ENCODE data around the gene FBXL17.
"Not testable (repeated sequence)": the region's sequence is repeated elsewhere in the genome, so short reads cannot be mapped to it uniquely, and the experiment has no call there.

FBXL17 gene

DNA sequence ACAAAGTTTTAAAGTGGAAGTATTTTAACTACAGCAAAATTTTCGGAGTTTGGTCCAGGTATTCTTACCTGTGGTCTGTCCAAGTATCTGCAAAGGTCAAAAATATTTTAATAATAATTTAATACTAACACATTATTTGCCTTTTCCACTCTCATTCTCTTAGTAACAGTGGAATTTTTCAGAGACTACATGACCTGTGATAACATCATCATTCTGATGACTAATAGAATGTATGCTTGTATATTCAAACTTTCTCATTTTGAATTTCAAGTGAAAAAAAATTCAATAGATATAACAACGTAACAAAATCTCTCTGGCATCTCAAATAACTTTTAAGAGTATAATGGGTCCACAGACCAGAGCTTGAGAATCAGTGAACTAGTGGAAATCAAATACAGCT lies 78.3 kb downstream of the FBXL17 start:
- no peak for DNase-seq (ENCODE audit: low read depth)

DNA sequence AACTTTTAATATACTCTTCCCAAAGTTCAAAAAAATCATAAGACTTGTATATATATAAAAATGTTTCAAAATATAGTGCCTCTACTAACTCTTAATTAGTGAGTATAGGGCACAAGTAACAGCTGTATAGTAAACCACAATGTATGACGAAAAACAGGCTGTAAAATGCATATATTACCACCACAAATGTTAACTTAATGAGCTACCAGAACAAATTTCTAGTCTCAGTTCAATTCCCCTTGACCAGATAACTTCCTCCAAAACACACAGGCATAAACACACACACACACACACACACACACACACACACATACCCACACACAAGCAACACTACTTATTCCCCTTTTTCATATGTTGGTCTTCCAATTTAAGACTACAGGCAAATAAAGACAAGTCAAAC lies 78.8 kb downstream of the FBXL17 start:
- no peak for DNase-seq (ENCODE audit: low read depth)

DNA sequence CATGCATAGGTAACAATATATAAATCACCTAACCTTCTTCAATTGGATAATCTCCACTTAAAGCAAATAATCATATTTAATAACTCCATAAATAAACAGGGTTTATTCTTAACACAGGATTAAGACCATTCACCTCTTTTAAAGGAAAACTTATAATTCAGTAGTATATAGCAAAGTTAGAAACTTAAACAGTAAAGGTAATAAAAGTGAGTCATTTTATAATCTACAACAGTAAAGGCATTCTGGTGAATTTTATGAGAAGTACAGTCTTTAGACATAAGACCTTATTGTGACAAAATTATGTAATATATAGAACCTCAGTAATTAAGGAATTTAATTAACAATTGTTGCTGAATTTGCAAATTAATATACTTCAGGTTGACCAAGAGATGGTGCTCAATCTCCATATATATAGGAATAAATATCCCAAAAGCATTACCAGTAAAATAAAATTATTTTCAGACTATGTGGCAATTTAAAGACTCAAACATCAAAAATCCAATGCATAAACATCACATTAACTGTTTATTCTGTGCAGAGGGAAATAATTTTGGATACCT lies 84.8 kb downstream of the FBXL17 start:
- DNase-seq (ENCODE audit: low read depth), result no peak

DNA sequence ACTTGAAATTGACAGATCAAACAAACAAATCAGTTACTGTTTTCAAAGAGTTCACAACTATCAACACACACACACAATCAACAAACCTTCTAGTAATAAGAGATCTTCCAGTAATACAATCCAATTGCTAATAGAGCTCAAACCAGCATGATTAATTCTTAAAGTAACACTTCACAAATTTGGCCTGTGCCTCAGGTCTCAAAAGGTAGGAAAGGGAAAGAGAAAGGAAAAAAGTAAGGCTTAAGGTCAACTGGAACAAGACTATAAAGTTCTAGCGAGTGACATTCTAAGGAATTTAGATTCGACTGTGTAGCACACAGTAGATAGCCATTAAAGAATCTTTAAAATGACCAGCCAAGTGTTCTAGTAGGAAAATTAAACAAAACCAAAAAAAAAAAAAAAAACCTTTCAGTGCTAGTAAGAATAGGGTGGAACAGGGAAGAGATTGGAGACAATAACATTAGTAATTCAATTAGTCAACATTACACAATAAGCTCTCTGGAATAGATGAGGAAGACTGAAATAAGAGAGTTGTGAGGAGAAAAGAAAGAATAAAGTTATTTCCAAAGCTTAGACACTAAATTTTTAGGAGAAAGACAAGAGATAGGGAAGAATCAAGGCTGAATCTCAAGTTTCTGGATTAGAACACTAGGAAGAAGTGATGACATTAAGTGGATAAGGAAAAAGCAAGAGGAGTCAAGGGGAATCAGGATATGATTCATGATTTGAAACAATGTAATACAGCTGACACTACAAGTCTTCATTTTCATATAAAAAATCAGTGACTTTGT lies 86.1 kb downstream of the FBXL17 start:
- peak; percentile 1 for DNase-seq (ENCODE audit: low read depth)

DNA sequence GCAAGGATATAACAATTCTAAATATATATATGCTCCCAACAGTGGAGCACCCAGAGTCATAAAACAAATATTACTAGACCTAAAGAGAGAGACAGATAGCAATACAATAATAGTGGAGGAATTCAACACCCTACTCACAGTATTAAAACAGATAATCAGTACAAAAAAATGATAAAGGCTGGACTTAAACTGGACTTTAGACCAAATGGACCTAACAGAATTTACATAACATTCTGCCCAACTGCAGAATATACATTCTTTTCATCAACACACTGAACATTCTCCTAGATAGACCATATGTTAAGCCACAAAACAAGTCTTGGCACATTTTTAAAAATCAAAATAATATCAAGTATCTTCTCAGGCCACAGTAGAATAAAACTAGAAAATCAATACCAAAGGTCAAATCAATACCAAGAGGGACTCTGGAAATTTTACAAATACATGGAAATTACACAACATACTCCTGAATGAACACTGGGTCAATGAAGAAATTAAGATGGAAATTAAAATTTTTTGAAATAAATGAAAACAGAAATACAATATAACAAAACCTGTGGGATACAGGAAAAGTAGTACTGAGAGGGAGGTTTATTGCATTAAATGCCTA lies 100.8 kb downstream of the FBXL17 start:
- DNase-seq (ENCODE audit: low read depth), result no peak

DNA sequence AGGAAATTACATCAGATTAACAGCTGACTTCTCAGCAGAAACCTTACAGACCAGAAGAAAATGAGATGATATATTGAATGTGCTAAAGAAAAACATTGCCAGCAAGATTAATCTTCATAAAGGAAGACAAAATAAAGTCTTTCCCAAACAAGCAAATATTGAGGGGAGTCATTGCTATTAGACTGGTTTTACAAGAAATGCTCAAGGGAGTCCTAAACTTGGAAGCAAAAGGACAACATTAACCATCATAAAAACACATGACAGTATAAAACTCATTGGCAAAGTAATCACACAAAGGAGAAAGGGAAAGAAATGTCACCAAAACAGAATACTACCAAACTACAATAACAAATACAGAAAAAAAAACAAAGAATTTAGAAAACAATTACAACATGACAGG lies 101.7 kb downstream of the FBXL17 start:
- no peak for DNase-seq (ENCODE audit: low read depth)

DNA sequence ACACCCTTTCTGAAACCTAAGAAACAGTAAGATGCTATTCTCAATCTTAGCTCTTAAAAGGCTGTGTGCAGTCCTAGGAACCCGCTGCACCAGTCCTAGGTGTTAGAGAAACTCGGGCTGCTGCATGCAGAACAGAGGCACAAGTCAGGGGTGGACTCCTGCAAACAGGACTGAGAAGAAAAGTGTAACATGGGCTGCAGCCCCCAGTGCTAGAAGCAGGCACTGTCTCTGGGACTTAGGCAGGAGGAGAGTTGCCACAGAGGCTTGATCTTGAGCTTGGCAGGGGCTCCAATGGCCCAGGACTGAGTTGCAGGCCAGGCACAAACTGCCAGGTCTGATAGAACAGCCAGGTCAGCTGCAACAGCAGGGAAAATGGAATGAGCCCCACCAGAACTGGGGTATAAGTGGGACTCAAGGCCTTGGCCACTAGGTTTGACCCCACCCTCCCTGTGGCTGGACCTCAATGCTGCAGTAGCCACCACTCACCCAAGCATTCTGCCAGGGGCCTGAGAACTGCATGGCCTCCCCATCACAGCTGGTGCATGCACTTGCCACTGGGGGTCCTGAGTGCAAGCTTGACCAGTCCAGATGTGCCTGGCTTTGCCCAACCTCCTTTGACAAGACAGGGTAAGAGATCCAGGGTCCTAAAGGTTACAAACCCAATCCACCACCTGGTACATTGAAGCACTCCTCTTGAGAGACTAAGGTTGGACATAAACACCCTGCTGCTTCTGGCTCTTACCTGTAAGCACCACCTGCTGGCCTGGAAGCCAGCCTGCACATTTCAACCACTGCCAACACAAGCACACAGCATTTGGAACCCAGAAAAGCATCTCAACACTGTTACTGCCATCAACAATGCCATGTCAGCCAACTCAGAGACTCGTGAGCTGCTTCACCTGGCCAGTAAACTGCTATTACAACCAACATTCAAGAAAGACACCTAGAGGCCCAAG lies 103.3 kb downstream of the FBXL17 start:
- no peak for DNase-seq (ENCODE audit: low read depth)

DNA sequence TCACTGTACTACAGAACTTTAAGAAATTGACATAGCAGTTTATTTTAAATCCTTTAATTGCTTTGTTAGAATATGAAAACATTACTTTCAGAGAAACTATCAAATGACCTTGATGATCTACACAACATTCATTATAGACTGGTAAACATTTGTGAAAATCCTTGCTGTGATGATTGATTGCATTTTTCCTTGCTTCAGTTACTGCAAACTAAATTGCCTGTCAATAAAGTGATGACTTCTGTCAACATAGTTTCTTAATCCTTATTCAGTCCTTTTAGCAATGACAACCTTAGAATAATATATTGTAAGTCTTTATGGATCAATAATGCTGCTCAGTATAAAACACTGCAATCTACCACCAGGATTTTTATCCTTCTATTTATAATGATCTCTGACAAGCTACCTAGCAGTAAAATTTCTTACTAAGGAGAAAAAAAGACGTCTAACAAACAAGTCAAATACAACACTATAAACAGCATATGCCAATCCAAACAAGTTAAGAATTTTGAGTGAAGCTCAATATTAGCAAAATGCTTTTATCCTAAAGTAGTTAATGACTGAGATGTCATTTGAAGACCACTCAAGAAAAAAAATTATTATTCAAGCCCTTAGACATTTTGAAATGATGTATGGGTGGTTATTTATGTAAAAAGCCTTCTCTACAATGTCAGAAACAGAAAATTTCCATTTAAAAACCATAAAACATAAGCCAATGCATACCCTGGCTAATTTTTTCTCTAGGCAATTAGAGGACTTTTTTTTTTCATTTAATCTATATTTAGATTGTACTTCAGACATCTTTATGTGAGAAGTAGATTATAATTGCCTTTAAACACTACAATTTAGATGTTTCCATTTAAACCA lies 105.5 kb downstream of the FBXL17 start:
- DNase-seq (ENCODE audit: low read depth), result no peak

DNA sequence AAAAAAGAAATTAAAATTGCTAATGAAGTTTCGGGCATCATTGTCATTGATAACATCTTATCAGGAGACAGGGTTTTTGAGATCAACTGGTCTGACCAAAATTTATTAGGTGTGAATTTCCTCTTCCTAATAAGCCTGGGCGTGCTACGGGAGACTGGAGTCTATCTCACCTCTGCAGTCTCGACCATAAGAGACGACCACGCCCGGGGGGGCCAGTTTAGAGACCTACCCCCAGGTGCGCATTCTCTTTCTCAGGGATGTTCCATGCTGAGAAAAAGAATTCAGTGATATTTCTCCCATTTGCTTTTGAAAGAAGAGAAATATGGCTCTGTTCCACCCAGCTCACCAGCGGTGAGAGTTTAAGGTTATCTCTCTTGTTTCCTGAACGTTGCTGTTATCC lies 107.8 kb downstream of the FBXL17 start:
- DNase-seq (ENCODE audit: low read depth), result not testable (repeated sequence)

DNA sequence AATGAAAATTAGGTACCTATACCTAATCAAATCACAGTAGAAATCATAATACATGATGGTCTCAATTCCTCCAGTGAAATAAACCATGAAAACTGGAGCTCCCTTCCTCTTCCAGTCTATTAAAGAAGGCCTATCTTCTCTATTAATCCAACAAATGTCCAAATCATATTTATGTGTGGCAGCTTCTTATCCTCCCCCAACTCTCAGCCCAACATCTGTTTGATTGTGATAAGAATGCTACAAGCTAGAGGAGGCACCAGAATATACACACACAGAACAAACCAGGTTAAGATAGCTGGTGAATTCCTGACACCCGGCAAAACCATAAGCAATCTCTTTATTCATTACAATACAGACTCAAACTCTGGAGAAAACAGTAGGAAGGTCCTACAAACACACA lies 110.8 kb downstream of the FBXL17 start:
- DNase-seq (ENCODE audit: low read depth), result no peak

DNA sequence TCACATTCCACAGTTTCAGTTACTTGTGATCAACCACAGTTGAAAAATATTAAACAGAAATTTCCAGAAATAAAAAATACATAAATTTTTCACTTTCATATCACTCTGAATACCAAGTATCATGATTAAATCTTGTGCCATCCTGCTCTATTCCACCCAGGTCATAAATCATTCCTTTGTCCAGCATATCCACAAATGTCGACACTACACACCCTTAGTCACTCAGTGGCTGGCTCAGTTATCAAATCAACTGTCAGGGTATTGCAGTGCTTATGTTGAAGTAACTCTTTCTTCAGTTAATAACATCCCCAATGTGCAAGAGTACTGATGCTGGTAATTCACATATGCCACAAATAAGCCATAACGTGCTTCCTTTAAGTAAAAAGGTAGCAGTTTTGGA lies 115.7 kb downstream of the FBXL17 start:
- no peak for DNase-seq (ENCODE audit: low read depth)

DNA sequence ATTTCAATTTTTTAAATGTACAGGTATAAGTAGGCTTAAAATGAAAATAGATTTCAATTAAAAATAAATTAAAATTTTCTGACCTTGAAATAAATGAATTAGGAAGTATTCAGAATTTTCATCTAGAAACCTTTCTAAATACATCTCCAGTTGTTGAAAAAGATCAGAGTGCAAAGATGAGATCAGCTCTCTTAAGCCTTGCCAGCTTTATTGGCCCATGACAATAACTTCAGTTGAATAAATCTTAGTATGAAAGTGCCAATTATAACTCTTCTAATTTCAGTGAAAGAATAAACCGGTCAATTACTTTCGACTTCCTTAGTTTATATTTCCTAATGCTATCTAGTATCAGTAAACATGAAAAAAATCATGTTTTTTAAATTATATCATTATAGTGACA lies 117.4 kb downstream of the FBXL17 start:
- no peak for DNase-seq (ENCODE audit: low read depth)

DNA sequence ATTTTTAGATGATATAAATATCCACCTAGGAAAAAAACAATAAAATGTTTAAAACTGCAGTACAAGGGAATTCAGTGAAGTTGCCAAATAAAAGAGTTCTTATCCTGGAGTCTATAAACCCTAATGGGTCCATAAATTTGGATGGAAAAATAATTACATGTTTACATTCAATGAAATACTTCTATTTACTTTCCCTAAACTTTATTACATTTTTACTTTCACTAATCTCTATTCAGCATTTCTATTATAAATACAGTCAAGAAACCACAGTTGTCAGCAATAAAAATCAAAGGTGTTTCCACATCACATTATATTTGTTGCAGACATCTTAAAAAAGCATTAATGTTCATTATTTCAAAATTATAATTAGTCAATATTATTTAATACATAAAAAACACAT lies 118.6 kb downstream of the FBXL17 start:
- no peak for DNase-seq (ENCODE audit: low read depth)

DNA sequence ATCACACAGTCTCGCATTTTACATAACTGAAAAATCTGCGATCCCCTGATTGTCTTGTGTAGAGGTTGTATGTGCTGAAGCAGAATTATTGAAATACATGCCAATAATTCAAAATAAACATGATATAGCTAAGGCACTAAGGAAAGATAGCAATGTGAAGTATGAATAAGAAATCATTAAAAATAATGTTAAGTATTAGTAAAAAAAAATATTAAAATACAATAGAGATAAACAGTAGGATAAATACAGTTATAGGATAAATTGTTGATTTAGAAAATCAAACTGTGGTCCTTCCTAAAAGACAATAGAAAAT lies 121.1 kb downstream of the FBXL17 start:
- no peak for DNase-seq (ENCODE audit: low read depth)

DNA sequence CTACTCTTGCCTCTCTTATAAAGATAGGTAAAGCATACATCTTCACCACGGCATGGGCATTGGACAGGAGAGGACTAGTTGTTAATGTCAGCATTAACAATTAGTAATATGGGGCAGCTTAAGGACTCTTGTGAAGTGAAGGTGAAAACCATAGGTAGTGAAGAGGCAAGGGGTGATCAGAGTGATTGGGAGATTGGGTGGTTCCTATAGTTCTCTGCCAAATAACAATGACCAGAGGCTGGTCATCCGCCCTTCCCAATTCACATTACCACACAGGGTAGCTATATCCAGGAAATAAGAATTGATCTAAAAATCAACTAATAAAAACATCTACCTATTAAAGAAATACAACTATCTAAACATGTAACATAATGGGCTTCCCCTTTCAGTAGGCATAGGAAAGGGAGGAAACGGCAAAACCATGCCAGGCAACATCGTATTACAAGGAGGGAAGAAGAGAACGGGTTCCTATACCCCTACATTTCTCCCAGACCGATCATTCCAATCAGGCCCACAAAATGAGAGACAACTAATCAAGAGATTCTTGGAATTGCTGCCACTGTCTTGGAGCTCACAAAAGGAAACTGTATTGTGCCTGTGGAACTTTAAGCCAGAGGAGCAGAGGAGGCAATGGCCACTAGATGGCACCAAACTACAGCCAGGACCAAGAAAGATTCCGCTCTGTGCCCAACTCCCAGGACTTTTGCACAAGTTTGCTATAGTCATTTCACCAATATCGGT lies 121.6 kb downstream of the FBXL17 start:
- peak; percentile 28 for DNase-seq (ENCODE audit: low read depth)

DNA sequence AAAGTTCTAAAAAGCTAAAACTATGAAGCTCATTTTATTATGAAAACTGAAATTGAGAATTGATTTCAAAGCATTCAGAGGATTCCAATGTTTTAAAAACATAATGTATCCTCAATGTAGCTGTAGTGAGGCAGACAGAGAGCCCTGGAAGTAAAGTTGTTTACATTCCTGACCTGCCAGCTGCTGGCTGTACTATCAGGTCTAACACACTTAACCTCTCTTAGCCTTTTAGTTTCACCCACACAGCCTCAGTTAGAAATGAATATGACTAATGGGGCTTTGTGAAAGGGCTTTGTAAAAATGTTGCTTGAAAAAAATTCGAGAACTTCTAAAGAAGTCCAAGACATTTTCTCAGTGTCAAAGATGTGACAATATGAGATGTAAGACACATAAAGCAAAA lies 122.6 kb downstream of the FBXL17 start:
- peak; percentile 37 for DNase-seq (ENCODE audit: low read depth)

DNA sequence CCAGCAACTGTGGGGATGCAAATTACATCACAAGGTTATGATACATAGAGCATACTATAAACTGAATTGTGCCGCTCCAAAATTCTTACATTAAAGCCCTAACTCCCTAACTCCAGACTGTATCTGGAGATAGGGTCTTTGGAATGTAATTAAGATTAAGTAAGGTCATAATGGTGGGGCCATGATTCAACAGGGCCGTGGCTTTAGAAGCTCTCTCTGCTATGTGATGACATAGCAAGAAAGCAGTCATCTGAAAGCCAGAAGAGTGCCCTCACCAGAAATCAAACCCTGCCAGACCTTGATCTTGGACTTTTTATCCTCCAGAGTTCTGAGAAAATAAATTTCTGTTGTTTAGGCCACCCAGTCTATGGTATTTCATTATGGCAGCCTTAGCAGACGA lies 123.9 kb downstream of the FBXL17 start:
- DNase-seq (ENCODE audit: low read depth), result no peak

DNA sequence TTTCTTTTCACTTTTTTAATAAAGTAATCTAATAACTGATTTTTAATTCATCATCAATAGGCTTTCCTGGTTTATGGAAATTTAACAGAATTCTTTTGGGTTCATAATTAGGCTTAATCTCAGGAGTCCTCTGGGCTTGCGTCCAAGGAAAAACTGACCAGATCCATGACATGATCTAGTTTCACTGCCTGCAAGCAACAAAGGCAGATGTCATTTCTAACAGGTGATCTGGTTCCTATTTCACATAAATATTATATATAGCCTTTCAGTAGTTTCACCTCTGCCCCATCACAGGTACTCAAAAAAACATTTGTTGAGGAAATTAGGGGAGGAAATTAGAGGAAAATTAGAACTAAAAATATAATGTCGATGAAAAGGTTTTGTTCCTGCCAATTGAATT lies 126.4 kb downstream of the FBXL17 start:
- DNase-seq (ENCODE audit: low read depth), result no peak

DNA sequence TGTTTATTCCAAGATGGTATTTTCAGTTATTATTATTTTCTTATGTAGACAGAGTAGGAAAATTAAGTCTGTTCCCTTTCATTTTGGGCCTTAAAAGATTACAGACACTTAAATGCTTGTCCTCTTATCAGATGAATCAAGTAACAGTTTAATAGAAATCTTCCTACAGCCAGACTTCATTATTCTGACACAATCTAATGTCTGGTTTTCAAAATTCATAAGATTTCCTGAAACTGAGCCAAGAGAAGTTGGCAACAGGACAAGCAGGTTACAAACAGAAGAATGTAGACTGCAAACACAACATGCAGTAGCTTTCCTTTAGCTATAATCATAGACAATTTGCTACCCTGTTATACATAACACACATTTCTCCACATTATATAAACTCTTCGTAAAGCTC lies 130.5 kb downstream of the FBXL17 start:
- DNase-seq (ENCODE audit: low read depth), result no peak

DNA sequence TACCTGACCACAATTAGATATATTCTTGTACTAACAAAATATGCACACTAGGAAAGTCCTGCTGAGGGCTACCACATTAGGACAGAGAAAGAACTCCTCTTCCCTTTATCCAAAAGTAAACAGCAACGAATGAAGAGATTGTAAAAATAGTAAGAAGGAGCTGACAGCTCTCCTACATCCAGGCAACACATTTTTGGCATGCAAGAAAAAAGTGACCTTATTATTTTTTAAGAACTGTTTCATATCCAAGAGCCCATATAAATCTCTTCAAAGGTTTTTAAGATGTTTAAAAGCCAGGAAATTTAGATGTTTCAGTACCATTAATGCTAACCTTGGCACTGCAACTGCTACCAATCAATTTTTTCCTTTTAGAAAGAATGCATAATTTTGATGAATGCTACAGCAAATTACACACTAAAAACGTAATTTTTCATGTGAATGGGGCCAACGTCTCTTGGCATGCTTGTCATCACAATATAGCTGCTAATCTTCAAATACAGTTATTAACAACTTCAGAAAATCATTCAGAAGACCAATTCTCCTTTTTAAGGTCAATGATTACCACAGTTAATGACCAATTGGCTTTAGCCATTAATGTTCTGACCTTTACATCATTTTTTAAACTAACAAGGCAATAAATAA lies 132.0 kb downstream of the FBXL17 start:
- no peak for DNase-seq (ENCODE audit: low read depth)

Measured in GM04503 (cell line).